GM23338 (cell line): ENCODE data around the gene NLGN1.

Source experiments
- CREB1 ChIP-seq: fragments of 250-450 bp; sonication (Bioruptor Pico); IDR thresholded peaks from 2 replicates; pipeline ENCODE4 v1.5.0; 2020; ENCODE audit warnings: low read depth, mild to moderate bottlenecking, moderate library complexity
- CTCF ChIP-seq, 2 experiments: fragments of 200-600 bp in 1 of 2; sonication (generic) in 1 of 2; conservative IDR thresholded peaks; 2 replicates each; pipeline versions ENCODE4 v1.5.1 to v1.6.1; 2016 to 2017; ENCODE audit warnings: antibody characterized with exemption in 2 of 2, low read depth in 2 of 2, mild to moderate bottlenecking in 2 of 2, moderate library complexity in 1 of 2
- EZH2 ChIP-seq: fragments of 200-600 bp; sonication (generic); IDR thresholded peaks from one replicate; pipeline ENCODE4 v1.8.0; 2017; ENCODE audit warnings: antibody characterized with exemption, mild to moderate bottlenecking, low read depth; ENCODE audit not compliant: unreplicated experiment
- EZH2phosphoT487 ChIP-seq: fragments of 200-600 bp; sonication (generic); IDR thresholded peaks from one replicate; pipeline ENCODE4 v1.8.1; 2018; ENCODE audit warnings: antibody characterized with exemption; ENCODE audit not compliant: unreplicated experiment
- JUNB ChIP-seq: IDR thresholded peaks from one replicate; pipeline ENCODE4 v1.6.1; 2016; ENCODE audit warnings: antibody characterized with exemption; ENCODE audit not compliant: unreplicated experiment
- NANOG ChIP-seq: IDR thresholded peaks from 2 replicates; pipeline ENCODE4 v1.6.1; 2016; ENCODE audit warnings: antibody characterized with exemption, borderline replicate concordance
- POLR2AphosphoS5 ChIP-seq: IDR thresholded peaks from 2 replicates; pipeline ENCODE4 v1.6.1; 2016; ENCODE audit warnings: antibody characterized with exemption, low read depth
- REST ChIP-seq: IDR thresholded peaks from one replicate; pipeline ENCODE4 v1.6.1; 2018; ENCODE audit warnings: antibody characterized with exemption; ENCODE audit not compliant: unreplicated experiment
- STAT1 ChIP-seq: IDR thresholded peaks from one replicate; pipeline ENCODE4 v1.6.1; 2016; ENCODE audit warnings: antibody characterized with exemption; ENCODE audit not compliant: unreplicated experiment
- ZNF114 ChIP-seq: fragments of 250-450 bp; sonication (Bioruptor Pico); IDR thresholded peaks from 2 replicates; pipeline ENCODE4 v1.5.0; 2020; ENCODE audit warnings: mild to moderate bottlenecking, moderate library complexity
- ZNF331 ChIP-seq: fragments of 250-450 bp; sonication (Bioruptor Pico); IDR thresholded peaks from 2 replicates; pipeline ENCODE4 v1.5.0; 2020; ENCODE audit warnings: low read depth, mild to moderate bottlenecking, moderate library complexity
- TF ChIP-seq, protein P1 (sequence below): IDR thresholded peaks from 2 replicates; pipeline ENCODE4 v1.6.1; 2016; ENCODE audit warnings: antibody characterized with exemption
- TF ChIP-seq, protein P2 (sequence below): fragments of 250-450 bp; sonication (Bioruptor Pico); IDR thresholded peaks from 2 replicates; pipeline ENCODE4 v1.5.0; 2020; ENCODE audit warnings: mild to moderate bottlenecking, moderate library complexity

- TF ChIP-seq POLR2AphosphoS5 (no peak), CTCF (conservative IDR thresholded peaks at IDR 0.05; ENCODE audit: low read depth in 2 of 2) (no peak), EZH2 (no peak), JUNB (no peak), EZH2phosphoT487 (no peak), REST (no peak), CREB1 (CRISPR knock-in tag) (no peak), ZNF114 (CRISPR knock-in tag) (no peak), NANOG (no peak), ZNF331 (CRISPR knock-in tag) (no peak), STAT1 (no peak)
- TF ChIP-seq, protein P1, sequence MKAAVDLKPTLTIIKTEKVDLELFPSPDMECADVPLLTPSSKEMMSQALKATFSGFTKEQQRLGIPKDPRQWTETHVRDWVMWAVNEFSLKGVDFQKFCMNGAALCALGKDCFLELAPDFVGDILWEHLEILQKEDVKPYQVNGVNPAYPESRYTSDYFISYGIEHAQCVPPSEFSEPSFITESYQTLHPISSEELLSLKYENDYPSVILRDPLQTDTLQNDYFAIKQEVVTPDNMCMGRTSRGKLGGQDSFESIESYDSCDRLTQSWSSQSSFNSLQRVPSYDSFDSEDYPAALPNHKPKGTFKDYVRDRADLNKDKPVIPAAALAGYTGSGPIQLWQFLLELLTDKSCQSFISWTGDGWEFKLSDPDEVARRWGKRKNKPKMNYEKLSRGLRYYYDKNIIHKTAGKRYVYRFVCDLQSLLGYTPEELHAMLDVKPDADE: no peak
- TF ChIP-seq, protein P2, sequence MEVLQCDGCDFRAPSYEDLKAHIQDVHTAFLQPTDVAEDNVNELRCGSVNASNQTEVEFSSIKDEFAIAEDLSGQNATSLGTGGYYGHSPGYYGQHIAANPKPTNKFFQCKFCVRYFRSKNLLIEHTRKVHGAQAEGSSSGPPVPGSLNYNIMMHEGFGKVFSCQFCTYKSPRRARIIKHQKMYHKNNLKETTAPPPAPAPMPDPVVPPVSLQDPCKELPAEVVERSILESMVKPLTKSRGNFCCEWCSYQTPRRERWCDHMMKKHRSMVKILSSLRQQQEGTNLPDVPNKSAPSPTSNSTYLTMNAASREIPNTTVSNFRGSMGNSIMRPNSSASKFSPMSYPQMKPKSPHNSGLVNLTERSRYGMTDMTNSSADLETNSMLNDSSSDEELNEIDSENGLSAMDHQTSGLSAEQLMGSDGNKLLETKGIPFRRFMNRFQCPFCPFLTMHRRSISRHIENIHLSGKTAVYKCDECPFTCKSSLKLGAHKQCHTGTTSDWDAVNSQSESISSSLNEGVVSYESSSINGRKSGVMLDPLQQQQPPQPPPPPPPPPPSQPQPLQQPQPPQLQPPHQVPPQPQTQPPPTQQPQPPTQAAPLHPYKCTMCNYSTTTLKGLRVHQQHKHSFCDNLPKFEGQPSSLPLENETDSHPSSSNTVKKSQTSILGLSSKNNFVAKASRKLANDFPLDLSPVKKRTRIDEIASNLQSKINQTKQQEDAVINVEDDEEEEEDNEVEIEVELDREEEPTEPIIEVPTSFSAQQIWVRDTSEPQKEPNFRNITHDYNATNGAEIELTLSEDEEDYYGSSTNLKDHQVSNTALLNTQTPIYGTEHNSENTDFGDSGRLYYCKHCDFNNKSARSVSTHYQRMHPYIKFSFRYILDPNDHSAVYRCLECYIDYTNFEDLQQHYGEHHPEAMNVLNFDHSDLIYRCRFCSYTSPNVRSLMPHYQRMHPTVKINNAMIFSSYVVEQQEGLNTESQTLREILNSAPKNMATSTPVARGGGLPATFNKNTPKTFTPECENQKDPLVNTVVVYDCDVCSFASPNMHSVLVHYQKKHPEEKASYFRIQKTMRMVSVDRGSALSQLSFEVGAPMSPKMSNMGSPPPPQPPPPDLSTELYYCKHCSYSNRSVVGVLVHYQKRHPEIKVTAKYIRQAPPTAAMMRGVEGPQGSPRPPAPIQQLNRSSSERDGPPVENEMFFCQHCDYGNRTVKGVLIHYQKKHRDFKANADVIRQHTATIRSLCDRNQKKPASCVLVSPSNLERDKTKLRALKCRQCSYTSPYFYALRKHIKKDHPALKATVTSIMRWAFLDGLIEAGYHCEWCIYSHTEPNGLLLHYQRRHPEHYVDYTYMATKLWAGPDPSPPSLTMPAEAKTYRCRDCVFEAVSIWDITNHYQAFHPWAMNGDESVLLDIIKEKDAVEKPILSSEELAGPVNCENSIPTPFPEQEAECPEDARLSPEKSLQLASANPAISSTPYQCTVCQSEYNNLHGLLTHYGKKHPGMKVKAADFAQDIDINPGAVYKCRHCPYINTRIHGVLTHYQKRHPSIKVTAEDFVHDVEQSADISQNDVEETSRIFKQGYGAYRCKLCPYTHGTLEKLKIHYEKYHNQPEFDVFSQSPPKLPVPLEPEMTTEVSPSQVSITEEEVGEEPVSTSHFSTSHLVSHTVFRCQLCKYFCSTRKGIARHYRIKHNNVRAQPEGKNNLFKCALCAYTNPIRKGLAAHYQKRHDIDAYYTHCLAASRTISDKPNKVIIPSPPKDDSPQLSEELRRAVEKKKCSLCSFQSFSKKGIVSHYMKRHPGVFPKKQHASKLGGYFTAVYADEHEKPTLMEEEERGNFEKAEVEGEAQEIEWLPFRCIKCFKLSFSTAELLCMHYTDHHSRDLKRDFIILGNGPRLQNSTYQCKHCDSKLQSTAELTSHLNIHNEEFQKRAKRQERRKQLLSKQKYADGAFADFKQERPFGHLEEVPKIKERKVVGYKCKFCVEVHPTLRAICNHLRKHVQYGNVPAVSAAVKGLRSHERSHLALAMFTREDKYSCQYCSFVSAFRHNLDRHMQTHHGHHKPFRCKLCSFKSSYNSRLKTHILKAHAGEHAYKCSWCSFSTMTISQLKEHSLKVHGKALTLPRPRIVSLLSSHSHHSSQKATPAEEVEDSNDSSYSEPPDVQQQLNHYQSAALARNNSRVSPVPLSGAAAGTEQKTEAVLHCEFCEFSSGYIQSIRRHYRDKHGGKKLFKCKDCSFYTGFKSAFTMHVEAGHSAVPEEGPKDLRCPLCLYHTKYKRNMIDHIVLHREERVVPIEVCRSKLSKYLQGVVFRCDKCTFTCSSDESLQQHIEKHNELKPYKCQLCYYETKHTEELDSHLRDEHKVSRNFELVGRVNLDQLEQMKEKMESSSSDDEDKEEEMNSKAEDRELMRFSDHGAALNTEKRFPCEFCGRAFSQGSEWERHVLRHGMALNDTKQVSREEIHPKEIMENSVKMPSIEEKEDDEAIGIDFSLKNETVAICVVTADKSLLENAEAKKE (CRISPR knock-in tag): no peak
Observed at GRCh38 chr3:173977747-173978146, 580.2 kb downstream of the NLGN1 start.
